VCaP (cell line): Measurements from ENCODE around the gene MTURN.

Experiments
- H3K27ac ChIP-seq: fragments of 450-650 bp; 2 replicates; pipeline ENCODE4 v1.5.1; 2017
- CTCF ChIP-seq: fragments of 450-650 bp; conservative IDR thresholded peaks from 2 replicates; pipeline ENCODE4 v1.5.1; 2017; ENCODE audit warnings: mild to moderate bottlenecking, moderate library complexity

Gene MTURN

DNA sequence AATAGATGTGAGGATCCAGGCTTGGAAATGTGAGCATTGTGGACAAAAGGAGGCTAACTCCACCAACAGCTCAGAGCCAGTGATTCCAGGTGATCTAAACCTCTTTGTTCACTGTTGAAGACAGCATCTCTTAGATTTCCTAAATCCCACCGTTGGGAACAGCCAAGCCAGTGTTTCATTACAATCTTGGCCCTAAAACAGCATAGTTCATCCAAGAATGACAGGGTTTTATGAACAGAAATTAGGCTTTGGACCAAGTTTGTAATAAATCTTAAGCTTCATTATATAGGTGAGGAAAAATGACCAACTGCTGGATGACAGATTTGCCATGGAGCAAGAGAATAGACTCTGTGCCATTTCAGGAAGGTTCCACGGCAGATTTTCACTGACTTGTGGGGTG lies 65.8 kb downstream of the MTURN start:
- H3K27ac ChIP-seq = no peak overlapping the region
- no peak for TF ChIP-seq CTCF

DNA sequence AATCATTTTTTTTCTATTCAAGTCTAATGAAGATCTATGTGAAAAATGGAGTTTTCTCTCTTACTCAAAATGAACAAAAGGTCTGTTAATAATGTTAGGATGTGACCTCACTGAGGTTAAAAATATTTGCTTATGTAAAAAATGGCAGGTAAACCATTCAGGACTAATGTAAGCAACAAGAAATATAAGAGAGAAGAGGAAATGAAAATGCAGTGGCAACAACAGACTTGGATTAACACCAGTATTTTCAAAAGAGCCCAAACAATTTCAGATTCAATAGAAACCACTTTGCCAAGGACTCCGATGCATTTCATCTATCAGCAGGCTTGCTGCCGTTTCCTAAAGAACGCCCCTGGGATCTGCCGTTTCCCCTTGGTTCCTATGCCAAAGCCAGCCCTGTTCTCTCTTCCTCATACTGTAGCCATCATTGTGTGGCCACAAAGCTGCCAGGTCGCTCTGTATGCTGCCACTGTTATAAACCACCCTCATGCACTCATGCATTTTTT lies 66.4 kb downstream of the MTURN start:
- H3K27ac ChIP-seq = no peak overlapping the region
- no peak for TF ChIP-seq CTCF

DNA sequence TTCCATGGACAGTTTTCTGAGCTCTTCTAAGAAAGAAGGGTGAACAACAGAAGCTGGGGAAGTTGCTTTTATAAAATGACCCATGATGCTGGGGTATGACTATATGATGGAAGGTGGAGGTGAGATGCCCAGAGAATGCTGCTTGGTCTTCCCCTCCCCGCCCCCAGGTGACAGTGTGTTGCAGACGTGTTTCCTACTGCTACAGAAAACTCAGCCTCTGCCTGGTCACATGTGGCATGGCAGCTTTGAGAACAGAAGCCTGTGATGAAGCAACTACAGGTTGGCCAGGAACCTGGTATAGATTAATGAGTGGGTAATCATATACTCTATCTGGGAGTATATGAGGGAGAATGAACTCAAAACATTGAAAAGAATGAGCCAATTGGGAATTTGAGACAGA lies 67.1 kb downstream of the MTURN start:
- no peak overlapping the region for H3K27ac ChIP-seq
- TF ChIP-seq CTCF = no peak

- H3K27ac ChIP-seq = no peak overlapping the region
These were observed 67.9 kb downstream of the MTURN start for GRCh38 chr7:30202671-30203070.

GRCh38 chr7:30206491-30206890 lies 71.7 kb downstream of the MTURN start:
- H3K27ac ChIP-seq = no peak overlapping the region
- no peak for TF ChIP-seq CTCF

More at GRCh38 chr7:30202671-30203070, 67.9 kb downstream of the MTURN start:
- TF ChIP-seq CTCF = no peak

GRCh38 chr7:30206942-30207341 lies 72.2 kb downstream of the MTURN start:
- no peak for TF ChIP-seq CTCF
- no peak overlapping the region for H3K27ac ChIP-seq

DNA sequence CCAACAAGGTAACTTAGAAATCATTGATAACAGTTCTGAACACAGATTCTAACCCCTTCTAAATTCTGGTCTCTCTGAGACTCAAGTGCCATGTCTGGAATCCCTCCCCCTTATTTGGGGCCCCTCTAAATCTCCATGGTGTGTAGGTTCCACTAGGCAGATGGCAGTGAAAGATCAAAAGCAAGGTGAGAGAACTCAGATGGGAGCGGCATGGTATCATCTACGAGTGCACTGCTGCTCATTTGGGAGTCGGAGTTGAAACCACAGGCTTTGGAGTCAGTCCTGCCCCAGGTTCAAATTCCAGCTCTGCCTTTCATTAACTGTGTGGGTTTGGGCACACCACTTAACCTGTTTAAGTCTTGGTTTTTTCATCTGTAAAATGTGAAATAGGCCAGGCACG lies 72.6 kb downstream of the MTURN start:
- no peak overlapping the region for H3K27ac ChIP-seq
- TF ChIP-seq CTCF = no peak
